Posterior cingulate gyrus (tissue), 11 donors: Measurements from ENCODE around the gene FOXP2.
A peak's percentile ranks its signal among the peaks of the same experiment; 100 is the strongest.
"Not testable (repeated sequence)": the region's sequence is repeated elsewhere in the genome, so short reads cannot be mapped to it uniquely, and the experiment has no call there.

ENCODE experiments used
- DNase-seq, 10 donors: peaks; one replicate each; pipeline versions ENCODE4 v3.0.0 to v3.0.0-alpha.2; 2020 to 2021; ENCODE audit warnings: mixed read lengths in 3 of 10
- intact Hi-C: fragments of 100-400 bp; cut with DNase I; formaldehyde crosslinking; loops from one replicate; pipeline ENCODE4 v1.15.1; 2023

Gene FOXP2

GRCh38 chr7:114414156-114415063 lies at the start of gene FOXP2:
Gene FOXP2, plus strand, starts transcription at chr7:114414815. Its CDS starts 11,697 bp downstream, at chr7:114426512.
- no peak for DNase-seq
- intact Hi-C loops = no loop called here

GRCh38 chr7:114365791-114366190 lies 48.8 kb upstream of the FOXP2 start:
- DNase-seq = no peak
- intact Hi-C loops = no loop called here

DNA sequence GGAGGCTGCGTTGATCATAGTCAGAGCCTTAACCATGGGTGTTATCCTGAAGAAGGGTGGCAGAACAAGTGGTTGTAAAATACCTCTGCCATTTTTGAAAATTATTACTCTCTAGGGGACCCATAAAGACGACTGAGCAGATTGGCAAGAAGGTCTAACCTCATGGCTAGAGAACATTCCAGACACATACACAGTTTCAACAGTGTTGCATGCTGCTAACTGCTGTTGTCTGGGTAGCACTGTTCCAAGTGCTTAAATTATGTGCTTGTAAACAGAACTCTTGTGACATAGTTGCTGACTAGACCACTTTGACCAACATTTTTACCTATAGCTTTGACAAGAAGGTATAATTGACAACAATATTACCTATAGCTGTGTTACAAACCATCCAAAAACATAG lies 46.1 kb upstream of the FOXP2 start:
- no peak for DNase-seq
- intact Hi-C loops = no loop called here

DNA sequence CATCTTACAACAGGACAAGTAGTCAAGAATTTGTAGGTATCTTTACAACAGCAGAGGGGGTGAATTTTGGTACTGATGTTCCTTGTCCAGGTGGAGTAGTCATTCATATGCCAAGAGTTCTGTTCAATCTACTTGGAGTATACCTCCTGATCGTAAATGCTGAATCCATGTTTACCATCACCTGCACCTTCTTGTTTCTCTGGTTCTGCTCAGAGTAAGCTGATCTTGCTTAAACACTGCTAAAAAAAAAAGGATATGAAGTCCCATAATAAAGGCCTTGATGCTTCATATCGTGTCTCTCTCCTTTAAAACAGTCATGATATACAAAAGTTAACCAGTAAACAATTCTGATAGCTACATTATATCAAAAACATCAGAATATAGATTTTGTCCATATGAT lies 45.3 kb upstream of the FOXP2 start:
- intact Hi-C loops = no loop called here
- no peak for DNase-seq

DNA sequence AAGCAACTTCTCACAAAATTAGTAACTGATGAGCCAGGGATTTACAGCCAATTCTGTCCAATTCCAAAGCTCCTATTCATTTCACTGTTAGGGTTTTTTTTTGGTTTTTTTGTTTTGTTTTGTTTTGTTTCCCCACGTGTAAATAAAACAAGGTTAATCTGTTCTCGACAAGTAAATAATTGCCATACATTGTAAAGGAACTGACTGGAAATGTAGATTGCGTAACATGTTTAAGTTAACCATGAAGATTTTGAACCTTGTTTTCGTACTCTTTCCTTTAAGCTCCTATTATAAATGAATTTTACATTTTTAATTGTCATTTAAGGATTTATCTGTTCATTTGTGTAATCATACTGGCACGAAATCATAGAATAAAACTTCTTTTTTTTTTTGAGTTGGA lies 42.0 kb upstream of the FOXP2 start:
- intact Hi-C loops = no loop called here
- no peak for DNase-seq

GRCh38 chr7:114375907-114376306 lies 38.7 kb upstream of the FOXP2 start:
- intact Hi-C loops = no loop called here
- DNase-seq = no peak

DNA sequence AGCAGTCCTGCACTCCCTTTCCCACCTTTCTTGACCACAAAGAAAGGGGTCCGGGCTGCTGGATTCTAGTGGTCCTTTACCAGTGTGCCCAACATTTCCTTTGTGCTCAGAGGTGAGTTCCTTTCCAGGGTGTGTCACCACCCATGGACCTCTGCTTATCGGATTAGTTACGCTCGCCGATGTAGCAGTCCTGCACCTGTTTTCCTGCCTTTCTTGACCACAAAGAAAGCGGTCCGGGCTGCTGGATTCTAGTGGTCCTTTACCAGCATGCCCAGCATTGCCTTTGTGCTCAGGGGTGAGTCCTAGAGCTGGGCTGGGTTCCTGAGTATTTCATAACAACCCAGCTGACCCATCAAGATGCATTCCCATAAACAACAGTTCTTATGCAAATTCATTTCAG lies 30.7 kb upstream of the FOXP2 start:
- intact Hi-C loops, DNase-seq: not testable (repeated sequence)

- intact Hi-C loops, DNase-seq: not testable (repeated sequence)
These were observed 30.3 kb upstream of the FOXP2 start for GRCh38 chr7:114384346-114384745.

- intact Hi-C loops = no loop called here
- no peak for DNase-seq
These were observed 26.6 kb upstream of the FOXP2 start for GRCh38 chr7:114388021-114388420.

GRCh38 chr7:114392686-114393085 lies 21.9 kb upstream of the FOXP2 start:
- intact Hi-C loops = no loop called here
- DNase-seq = no peak

GRCh38 chr7:114402876-114403635 lies 11.6 kb upstream of the FOXP2 start:
- intact Hi-C loops = no loop called here
- no peak for DNase-seq

DNA sequence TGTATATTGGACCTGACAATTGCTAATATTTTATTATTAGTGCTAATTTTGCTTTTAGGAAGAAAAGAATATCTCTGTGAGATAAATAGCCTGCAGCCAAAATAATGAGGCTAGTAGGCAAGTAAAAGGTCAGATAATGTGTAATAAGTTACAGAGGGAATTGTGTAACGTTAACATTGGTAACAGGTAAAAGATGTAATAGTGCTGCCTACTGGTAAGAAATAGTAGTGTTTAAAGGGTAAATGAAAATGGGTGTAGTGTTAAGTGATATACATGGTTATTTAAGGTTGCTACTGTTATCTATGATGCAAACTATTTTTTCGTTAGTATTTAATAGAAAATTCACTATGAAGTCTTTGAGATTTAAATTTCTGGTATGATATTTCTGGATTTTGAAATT lies 9.2 kb upstream of the FOXP2 start:
- DNase-seq = no peak
- intact Hi-C loops = no loop called here

GRCh38 chr7:114409750-114410149 lies 4.9 kb upstream of the FOXP2 start:
- DNase-seq = no peak
- intact Hi-C loops = no loop called here

- peak in 1 of 10 donors; percentile 55 for DNase-seq
- intact Hi-C loops = no loop called here
These were observed 2.1 kb upstream of the FOXP2 start for GRCh38 chr7:114412548-114412947.

GRCh38 chr7:114413761-114414155 lies 857 bp upstream of the FOXP2 start:
- no peak for DNase-seq
- intact Hi-C loops = no loop called here

GRCh38 chr7:114415064-114415989 lies 712 bp downstream of the FOXP2 start:
- DNase-seq = no peak
- intact Hi-C loops = no loop called here

DNA sequence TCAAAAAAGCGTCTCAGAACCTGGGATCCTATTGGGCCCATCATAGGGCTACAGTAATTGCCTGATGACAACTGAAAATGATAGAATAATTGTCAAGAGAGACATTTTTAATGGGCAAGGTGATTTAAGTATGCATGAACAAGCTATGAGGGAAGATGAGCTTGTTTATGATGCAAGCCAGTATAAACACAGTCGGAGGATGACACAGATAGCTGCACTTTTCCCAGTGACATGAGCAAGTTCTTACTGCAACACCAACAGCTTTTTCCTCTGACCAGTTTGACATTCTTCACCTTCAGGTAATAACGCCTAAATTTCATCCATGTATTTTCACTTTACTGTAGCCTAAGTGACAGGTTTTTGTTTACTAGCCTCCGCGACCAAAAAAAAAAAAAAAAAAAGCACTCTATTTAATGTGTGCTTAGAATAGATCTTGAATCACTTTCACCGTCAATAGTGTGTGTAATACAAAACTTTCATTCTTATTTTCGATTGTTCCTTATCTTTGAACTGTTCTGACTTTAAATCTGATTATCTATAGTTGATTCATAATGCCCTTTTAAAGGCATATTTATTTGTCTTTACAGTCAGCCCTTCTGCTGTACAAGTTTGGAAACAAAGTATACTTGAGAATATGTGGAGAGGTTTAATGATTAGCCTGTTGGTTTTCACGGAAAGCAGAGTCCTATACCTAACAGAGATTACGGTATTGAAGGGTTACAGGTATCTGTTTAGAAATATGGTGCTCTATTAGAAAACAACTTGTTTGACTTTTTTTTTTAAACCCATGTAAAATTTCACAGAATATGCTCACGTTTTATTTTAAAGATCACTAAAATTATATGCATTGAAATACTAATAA lies 1.7 kb downstream of the FOXP2 start:
- intact Hi-C loops = no loop called here
- no peak for DNase-seq

DNA sequence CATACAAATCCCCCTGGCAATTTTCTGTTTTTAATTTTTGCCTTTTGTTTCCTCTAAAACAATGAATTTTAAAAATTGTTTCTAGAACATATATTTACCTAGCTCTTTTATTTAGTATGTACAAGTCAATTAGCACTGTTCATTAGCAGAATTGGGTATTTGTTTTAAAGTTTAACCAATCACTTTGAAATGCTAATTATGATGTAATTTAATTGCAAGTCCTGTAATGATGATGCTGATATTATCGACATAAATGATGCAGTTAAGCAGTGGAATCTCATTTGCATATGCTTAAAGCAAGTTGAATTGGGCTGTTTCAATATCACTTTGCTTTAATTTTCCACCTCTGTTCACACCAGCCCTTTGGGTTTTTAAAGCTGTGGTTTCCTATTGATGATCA lies 2.7 kb downstream of the FOXP2 start:
- no peak for DNase-seq
- intact Hi-C loops = no loop called here

DNA sequence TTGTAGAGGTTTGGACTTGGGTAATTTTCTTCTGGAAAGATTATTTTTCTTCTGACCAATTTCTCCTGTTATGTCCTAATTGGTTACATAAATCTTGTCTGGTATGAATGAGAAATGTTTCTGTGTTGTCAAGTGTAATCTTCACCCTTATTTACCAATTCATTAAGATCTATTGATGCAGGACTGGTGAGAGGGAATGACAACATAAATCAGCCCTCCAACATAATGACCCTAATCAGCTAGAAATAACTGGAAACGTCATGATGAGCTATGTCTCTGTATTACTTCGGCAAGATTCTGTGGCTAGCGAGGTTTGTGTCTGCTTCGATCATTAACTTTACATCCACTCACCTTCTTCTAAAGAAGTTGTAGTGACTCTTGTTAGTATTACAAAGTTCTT lies 3.5 kb downstream of the FOXP2 start:
- no peak for DNase-seq
- intact Hi-C loops = no loop called here
